Ishikawa (cell line): ENCODE measurements around the gene MBNL1.

Experiments
- YY1 ChIP-seq: IDR thresholded peaks from 2 replicates; pipeline ENCODE4 v1.6.1; 2012; ENCODE audit warnings: low read depth
- TF ChIP-seq, protein P1 (sequence below): IDR thresholded peaks from 2 replicates; pipeline ENCODE4 v1.6.1; 2012

DNA sequence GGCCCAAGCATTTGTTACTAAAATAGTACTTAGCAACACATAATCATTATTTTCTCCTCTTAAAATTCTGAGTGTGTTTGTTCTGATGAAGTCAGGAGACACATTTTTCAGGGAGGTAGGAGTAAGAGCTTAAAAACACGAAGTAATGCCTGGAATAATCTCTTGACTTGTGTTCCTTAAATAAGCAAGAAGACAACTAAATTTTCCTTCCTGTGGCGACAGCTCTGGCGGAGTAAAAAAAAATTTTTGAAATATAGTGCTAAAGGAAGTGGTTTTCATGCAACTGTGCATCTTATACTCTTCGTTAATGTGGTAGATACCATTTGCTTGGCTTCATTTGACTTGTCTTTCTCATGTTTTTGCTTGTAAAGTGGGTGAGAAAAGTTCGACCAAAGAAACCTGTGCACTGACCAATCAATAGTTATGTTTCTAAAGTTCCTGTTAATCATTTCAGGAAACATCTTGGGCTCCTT, 11.1 kb upstream of the MBNL1 start:
- TF ChIP-seq, protein P1, sequence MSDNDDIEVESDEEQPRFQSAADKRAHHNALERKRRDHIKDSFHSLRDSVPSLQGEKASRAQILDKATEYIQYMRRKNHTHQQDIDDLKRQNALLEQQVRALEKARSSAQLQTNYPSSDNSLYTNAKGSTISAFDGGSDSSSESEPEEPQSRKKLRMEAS, result no peak
- no peak for TF ChIP-seq YY1
